NCI-H2029 treated with DMSO at 0.1 percent for 48 hours (cell line): ENCODE measurements around the gene UMODL1.

Experiments
- DNase-seq: peaks from one replicate; lab custom pipeline; 2025; lab: John Stamatoyannopoulos, UW

The UMODL1 gene

GRCh38 chr21:42079008-42079938, 8.2 kb downstream of the UMODL1 start:
- DNase-seq: no peak

DNA sequence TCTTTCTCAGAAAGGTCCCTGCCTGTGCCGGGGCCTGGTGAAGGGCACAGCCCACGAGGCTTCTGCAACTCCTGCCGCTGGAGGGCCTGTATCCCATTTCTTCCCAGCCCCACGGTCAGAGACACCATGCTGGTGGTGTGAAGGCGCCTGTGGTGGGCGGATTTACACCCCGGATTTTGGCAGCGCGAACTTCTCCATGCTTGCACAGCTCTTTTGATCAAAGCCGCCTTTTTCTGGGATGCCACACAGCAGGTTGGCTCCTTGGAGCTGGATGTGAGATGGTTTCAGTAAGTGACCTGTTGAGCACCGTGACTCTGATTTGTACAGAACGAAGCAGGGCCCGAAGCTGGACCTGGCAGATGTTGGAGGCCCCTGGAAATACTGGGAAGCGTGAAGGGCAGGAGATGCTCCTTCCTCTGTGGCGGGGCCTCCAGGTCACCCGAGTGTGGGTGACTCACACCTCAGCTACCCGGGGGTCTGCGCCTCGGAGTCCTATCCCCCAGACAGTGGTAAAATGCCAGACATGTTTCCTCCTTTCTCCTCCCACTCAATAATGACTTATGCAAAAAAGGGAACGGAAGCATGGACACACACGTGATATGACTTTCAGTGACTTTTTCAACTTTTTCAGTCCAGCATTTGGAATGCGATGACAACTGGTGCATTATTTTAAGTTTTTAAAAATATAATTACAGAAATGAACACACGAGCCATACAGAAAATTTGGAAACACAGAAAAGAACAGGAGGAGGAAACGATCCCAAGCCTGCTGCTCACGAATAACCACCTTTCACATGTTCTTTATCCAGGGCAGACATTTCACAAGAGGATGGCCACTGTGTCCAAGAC, 9.0 kb downstream of the UMODL1 start:
- DNase-seq: no peak

DNA sequence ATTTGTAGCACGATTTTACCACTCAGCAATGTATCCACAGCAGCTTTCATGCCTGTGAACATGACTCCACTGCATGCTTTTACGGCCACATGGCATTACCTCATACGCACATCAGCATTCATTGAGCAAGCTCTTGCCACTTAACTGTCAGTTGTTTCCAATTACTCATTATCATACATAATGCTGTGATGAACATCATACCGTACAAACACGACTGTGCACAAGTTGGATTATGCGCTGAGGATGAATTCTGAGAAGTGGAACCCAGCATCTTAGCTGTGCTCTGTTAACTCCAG, 9.6 kb downstream of the UMODL1 start:
- DNase-seq: no peak

DNA sequence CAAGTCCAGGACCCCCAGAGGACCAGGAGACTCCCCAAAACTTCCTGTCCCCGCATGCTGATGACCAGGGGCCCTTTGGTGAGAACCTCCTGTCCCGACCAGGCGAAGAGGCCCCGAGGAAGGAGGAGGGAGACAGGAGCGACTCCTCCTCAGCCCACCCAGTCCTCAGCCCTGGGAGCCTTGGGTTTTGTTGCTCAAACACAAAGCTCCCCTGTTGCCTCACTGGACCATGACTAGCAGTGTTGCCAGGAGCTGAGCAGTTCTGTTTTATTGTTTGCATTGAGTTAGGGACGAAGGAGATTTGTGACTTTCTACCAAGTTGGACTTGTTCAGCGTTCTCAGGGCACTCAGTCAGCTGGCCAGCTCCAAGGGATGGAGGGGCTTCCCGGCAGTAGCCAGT, 10.0 kb downstream of the UMODL1 start:
- DNase-seq: no peak

DNA sequence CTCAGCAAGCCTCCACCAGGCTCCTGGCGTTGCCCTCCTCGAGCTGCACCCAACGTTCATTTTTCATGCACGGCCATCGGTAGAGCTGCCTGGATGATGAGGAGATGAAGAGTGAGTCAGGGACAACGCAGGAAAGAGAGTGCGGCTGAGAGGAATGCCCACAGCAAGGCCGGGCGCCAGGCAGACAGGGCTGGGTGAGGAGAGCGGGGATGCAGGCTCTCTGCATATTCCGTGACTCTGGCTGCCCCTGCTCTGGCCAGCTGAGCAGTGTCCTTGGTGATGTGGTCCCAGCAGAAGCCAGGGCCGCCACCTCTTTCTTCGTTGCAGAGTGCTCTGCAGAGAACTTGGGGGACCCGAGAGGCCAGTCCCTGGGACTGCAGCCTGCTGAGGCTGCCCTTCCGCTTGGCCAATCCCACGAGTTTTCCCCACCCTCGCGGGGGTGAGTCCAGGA, 10.8 kb downstream of the UMODL1 start:
- DNase-seq: no peak

DNA sequence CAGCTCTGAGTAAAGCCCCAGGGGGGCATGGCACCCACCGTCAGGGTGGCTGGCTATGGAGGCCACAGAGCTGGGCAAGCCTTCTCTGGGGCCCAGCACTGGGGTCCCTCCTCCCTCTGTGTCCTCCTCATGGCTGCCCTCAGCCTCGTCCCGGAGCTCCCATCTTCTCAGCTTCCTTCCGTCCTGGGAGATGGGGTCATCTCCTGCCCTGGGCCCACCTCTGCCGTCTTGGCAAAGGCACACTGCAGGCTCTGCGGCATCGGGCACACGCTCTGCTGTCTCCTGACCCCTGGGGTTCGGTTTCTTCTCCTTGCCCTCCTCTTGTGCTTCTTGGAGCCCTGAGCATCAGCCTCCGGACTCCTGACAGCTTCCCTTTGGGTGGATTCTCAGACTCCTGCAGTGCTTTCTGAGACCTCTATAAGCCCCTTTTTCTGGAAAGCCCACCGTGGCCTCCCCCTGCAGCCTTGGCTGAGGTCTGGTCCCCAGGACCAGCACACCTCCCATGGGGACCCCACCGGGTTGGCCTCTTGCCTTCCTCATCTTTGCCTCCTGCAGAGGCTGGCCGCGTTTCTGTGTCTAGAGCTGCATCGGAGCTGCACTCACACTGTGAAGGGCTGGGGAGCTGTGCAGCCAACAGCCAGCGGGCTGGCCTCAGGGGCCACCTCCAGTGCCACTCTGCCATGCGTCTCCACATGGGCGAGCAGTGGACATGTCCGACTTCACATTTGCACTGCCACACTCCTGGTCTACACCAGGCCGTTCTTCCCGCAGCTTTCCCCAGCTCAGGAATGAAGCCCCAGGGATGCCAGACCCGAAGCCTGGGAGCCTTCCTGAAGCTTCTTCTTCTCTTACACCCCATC, 11.6 kb downstream of the UMODL1 start:
- DNase-seq: no peak

GRCh38 chr21:42083361-42083690, 12.2 kb downstream of the UMODL1 start:
- DNase-seq: no peak

DNA sequence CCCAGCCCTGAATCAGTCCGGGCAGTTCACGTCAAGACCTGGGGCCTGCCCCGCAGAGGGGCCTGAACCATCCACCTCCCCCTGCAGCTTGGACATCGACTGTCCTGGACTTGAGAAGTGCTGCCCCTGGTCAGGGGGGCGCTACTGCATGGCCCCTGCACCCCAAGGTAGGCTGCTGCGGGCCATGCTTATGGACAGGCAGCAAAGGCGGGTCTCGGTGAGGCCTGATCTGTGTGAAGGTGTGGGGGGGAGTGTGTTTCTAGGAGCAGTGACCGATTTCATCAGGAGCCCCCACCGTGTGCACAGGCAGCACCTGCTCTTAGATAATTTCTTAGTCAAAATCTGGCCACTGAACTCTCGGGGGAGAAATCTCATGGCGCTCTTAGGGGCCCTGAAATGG, 13.0 kb downstream of the UMODL1 start:
- no peak for DNase-seq

DNA sequence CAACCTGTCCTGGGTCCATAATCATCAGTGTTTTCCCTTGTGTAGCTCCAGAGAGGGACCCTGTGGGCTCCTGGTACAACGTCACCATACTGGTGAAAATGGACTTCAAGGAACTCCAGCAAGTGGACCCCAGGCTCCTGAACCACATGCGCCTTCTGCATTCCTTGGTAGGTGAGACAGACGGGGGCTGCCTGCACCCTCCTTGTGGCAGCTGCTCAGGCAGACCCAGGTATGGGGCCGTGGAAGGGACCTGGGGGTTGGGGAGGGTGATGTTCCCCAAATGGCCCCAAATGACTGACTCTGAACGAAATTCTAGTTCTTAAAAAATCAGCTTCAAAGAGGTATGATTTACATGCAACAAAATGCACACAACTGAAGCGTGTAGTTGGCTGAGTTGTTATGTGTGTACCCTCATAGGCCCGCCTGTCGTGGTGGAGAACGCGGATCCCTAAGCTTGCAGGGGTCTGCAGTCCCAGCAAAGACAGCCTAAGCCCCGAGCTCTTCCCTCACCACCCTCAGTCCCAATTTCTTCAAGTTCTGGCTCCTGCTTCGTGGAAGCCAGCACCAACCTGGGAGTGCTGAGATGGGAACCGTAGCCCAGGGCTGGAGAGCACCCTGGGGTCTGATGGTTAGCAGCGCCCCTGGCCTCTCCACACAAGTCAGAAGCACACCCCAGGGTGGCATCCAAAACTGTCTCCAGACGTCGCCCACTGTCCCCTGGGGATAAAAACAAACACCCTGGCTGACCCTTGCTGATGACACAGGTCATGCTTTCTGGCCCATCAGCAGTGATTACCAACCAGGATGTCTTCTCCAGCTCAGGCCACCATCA, 14.3 kb downstream of the UMODL1 start:
- no peak for DNase-seq

DNA sequence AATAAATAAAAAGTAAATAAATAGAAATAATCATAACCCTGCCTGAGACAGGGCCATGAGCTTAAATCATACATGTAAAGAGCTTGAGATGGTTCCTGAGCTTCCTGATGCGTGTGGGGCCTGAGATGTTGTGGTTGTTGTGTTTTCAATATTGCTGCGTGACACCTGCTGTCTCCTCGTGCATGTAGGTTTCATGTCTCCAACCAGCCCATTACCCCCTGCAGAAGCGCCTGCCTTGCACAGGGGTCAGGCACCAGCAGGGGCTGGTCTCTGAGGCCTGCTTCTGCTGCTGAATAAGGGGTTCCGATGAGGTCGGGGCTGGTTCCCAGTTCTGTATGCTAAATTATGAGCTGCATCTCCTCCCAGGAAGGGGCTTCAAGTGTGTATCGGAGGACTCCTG, 15.9 kb downstream of the UMODL1 start:
- no peak for DNase-seq

GRCh38 chr21:42088148-42088547, 17.0 kb downstream of the UMODL1 start:
- no peak for DNase-seq

- DNase-seq: no peak
These were observed 17.5 kb downstream of the UMODL1 start for GRCh38 chr21:42088658-42089057.

GRCh38 chr21:42089093-42089631, 18.0 kb downstream of the UMODL1 start:
- DNase-seq: no peak

DNA sequence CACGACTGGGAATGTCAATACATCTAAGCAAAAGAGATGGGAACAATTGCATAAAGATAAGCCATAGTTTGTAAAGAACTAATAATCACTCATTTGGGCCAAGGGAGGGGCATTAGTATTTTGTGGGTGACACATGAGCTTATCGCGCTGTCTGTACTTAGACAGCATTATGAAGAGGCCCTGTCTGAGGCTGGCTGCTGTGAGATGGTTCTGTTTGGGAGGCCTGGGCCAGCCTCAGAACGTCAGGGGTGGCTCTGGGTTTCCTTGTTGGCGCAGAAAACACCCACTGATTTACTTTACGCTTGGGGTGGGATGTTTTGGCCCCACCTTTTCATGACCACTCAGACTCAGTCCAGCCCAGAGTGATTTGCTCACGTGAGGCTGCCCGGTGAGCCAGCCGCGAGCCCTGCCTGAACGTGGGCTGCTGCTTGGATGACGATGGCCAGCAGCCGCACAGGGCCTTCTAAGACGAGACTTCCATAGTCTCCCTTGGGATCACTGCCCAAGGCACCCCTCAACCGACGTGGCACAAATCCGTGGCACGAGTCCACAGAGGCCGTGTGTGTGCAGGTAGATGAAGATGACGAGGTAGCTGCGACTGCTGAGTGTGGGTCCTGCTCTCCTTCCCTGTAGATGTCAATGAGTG, 18.7 kb downstream of the UMODL1 start:
- no peak for DNase-seq

DNA sequence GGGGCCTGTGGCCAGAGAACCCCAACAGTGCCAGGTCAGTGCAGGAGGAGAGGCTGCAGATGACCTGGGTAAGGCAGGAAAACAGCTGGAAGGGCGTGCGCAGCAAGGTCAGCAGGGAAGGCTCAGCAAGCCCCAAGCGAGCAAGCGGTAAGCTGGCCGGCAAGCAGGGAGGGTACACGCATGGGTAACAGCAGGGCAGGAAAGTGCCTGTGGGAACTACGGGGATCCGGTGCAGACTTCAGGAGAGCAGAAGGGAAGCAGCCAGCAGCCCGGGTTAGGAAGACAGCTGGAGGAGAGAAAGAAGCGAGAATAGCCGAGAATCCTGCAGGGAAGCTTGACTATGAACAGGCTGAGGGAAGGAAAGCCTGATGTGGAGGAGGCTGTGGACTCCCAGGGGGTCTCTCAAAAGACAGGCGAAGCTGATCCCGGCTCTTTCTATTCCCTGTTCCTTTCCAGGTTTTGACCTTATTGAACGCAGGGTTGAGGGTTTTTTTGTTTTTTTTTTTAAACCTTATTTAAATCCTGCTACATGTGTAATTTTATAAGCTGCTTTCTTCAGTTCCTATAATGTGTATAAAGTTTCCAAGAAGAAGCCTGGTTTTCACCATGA, 20.9 kb downstream of the UMODL1 start:
- no peak for DNase-seq

DNA sequence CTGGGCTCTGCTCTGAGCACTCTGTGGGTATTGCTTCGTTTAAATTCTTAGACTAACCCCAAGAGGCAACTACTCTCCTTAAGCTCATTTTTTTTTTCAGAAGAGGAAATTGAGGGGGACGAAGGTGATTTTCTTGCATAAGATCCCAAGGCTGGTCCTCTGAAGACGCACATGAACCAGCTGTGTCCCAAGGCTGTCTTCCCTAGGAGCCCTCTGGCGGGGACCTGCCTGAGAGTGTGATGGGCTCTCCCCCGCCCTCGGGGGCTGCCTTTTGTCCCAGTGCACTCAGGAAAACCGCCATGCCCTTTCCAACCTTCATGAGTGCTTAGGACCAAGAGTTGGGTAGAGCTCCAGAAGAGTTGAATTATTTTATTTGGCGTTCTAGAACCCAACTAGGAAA, 21.7 kb downstream of the UMODL1 start:
- DNase-seq: no peak

DNA sequence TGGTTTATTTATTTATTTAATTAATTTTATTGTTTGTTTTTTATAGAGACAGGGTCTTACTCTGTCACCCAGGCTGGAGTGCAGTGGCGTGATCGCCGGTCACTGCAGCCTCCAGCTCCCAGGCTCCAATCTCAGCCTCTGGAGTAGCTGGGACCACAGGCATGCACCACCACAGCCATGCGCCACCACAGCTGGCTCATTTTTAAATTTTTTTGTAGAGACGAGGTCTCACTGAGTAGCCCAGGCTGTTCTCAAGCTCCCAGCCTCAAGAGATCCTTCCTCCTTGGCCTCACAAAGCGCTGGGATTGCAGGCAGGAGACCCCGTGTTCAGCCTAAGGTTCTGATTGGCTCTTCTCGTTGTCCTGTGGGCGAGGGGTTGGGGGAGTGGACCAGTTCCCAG, 22.1 kb downstream of the UMODL1 start:
- DNase-seq: no peak

- DNase-seq: peak; percentile 51
These were observed 22.9 kb downstream of the UMODL1 start for GRCh38 chr21:42093991-42094421.

GRCh38 chr21:42094811-42095210, 23.7 kb downstream of the UMODL1 start:
- DNase-seq: no peak

- no peak for DNase-seq
These were observed 24.5 kb downstream of the UMODL1 start for GRCh38 chr21:42095581-42095980.
